Endothelial cell of umbilical vein (primary cell): ENCODE data around the gene SST.

Source experiments
- CTCF ChIP-seq, 2 donors: IDR thresholded peaks; 1 replicate in 1 of 2; 2 replicates in 1 of 2; pipeline ENCODE4 v1.5.1; 2011; ENCODE audit warnings: low read length in 2 of 2, mild to moderate bottlenecking in 2 of 2, moderate library complexity in 2 of 2, control low read depth in 1 of 2, inconsistent platforms in 1 of 2, low read depth in 1 of 2; ENCODE audit not compliant: insufficient read depth in 1 of 2; ENCODE audit errors: extremely low read depth in 1 of 2
- EZH2 ChIP-seq: IDR thresholded peaks from 2 replicates; pipeline ENCODE4 v1.6.1; 2012; ENCODE audit warnings: borderline replicate concordance, low read depth, mild to moderate bottlenecking, moderate library complexity, low read length, inconsistent platforms; ENCODE audit not compliant: severe bottlenecking
- JUN ChIP-seq: IDR thresholded peaks from 2 replicates; pipeline ENCODE4 v1.6.1; 2011; ENCODE audit warnings: borderline replicate concordance, low read depth; ENCODE audit not compliant: insufficient read length, insufficient read depth
- POLR2A ChIP-seq: IDR thresholded peaks from 2 replicates; pipeline ENCODE4 v1.6.1; 2012; ENCODE audit warnings: low read depth, mild to moderate bottlenecking, control low read depth, low read length
- POLR2AphosphoS5 ChIP-seq: IDR thresholded peaks from 2 replicates; pipeline ENCODE4 v1.6.1; 2012; ENCODE audit warnings: low read depth, mild to moderate bottlenecking, control low read depth, low read length, moderate library complexity; ENCODE audit not compliant: insufficient read depth

DNA sequence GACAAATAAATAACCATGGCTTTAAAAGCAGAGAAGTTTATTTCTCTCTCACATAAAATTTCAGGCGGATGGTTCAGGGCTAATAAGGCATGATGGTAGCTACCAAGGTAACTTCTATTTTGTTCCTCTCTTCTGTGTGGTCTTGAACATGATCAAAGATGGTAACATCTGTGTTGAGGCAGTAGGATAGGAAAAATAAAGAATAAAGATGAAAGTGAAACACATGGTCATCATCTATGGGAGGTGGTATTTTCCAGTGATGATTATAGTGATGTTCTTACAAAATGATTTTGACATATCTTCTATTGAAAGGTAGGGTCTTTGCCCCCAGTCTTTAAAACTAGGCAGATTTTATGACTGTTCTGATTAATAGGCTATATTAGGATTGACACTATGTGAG, 14.2 kb upstream of the SST start:
- TF ChIP-seq POLR2A = no peak
- no peak for TF ChIP-seq EZH2
- no peak for TF ChIP-seq CTCF (IDR thresholded peaks at IDR 0.05; ENCODE audit: extremely low read depth in 1 of 2, insufficient read depth in 1 of 2, low read depth in 1 of 2, low read length in 2 of 2)
- TF ChIP-seq POLR2AphosphoS5 = no peak
- TF ChIP-seq JUN = no peak
